H1 (cell line): ENCODE results near the gene PXDN. TPM values are rescaled to one million over a fixed set of nuclear protein-coding genes. Genes with fewer than 3 reads are reported as not detected.

Experiments used
- ATF2 ChIP-seq: IDR thresholded peaks from 2 replicates; pipeline ENCODE4 v1.6.1; 2012; ENCODE audit warnings: low read length, inconsistent platforms
- BACH1 ChIP-seq: IDR thresholded peaks from 2 replicates; pipeline ENCODE4 v1.6.1; 2012; ENCODE audit warnings: low read length, improper control_type of control experiment
- CBX5 ChIP-seq: fragments of 300-800, 300-1000 bp; sonication (generic); IDR thresholded peaks from 2 replicates; pipeline ENCODE4 v1.7.1; 2016; ENCODE audit warnings: antibody characterized with exemption, low read length, low read depth
- HDAC2 ChIP-seq, 2 experiments: fragments of 300-600 bp in 1 of 2; sonication (generic) in 1 of 2; IDR thresholded peaks; 2 replicates each; pipeline ENCODE4 v1.6.1; 2011 to 2012; ENCODE audit warnings: low read depth in 2 of 2, low read length in 2 of 2, mild to moderate bottlenecking in 2 of 2, moderate library complexity in 2 of 2, borderline replicate concordance in 1 of 2, inconsistent platforms in 1 of 2
- JUND ChIP-seq: IDR thresholded peaks from 2 replicates; pipeline ENCODE4 v1.6.1; 2011; ENCODE audit warnings: mild to moderate bottlenecking, improper control_type of control experiment, low read length
- MAFK ChIP-seq: IDR thresholded peaks from 2 replicates; pipeline ENCODE4 v1.6.1; 2012; ENCODE audit warnings: low read depth, mild to moderate bottlenecking, improper control_type of control experiment, low read length
- RFX5 ChIP-seq: IDR thresholded peaks from 2 replicates; pipeline ENCODE4 v1.6.1; 2011; ENCODE audit warnings: low read depth, low read length, improper control_type of control experiment, borderline replicate concordance
- RNF2 ChIP-seq: fragments of 200-900, 300-1000 bp; sonication (generic); IDR thresholded peaks from 2 replicates; pipeline ENCODE4 v1.7.1; 2016; ENCODE audit warnings: borderline replicate concordance, low read depth, mild to moderate bottlenecking, antibody characterized with exemption, low read length; ENCODE audit not compliant: poor library complexity, severe bottlenecking; ENCODE audit errors: missing control alignments
- TAF1 ChIP-seq: IDR thresholded peaks from 2 replicates; pipeline ENCODE4 v1.6.1; 2011; ENCODE audit warnings: mild to moderate bottlenecking, low read depth, low read length
- polyA plus RNA-seq, 7 experiments: library from polyadenylated mRNA; depleted of rRNA in 3 of 7; stranded (reverse) in 5 of 7; unstranded in 2 of 7; fragments of >200 nt in 5 of 7; fragments of 200-250 nt in 2 of 7; gene quantifications; 1 replicate in 5 of 7; 2 replicates in 1 of 7; 4 replicates in 1 of 7; pipeline versions ENCODE4 v1.2.1 to v1.2.3, GENCODE V29; 2011 to 2013; ENCODE audit warnings: missing spikeins in 2 of 7, mixed read lengths in 2 of 7
- total RNA-seq: library from RNA; stranded (reverse); fragmentation: NEBNext Ultra II Directional; extraction: Animal tissue kit (Norgen Biotek cat#: 25700); gene quantifications from 2 replicates; pipeline ENCODE4 v1.2.1, GENCODE V29; 2021
- TF ChIP-seq, protein P1 (sequence below): fragments of 300-600 bp; sonication (generic); IDR thresholded peaks from 2 replicates; pipeline ENCODE4 v1.7.1; 2012; ENCODE audit warnings: low read length, moderate library complexity, mild to moderate bottlenecking, inconsistent platforms; ENCODE audit not compliant: insufficient replicate concordance

The PXDN gene
- total and polyA plus RNA-seq, 2 of the 8 experiments (the other 6 are each of a cell fraction or from before 2014, with no cell fraction given) = 104 to 141 TPM

GRCh38 chr2:1591461-1591770, 152.9 kb downstream of the PXDN start (continued):
- TF ChIP-seq, protein P1, sequence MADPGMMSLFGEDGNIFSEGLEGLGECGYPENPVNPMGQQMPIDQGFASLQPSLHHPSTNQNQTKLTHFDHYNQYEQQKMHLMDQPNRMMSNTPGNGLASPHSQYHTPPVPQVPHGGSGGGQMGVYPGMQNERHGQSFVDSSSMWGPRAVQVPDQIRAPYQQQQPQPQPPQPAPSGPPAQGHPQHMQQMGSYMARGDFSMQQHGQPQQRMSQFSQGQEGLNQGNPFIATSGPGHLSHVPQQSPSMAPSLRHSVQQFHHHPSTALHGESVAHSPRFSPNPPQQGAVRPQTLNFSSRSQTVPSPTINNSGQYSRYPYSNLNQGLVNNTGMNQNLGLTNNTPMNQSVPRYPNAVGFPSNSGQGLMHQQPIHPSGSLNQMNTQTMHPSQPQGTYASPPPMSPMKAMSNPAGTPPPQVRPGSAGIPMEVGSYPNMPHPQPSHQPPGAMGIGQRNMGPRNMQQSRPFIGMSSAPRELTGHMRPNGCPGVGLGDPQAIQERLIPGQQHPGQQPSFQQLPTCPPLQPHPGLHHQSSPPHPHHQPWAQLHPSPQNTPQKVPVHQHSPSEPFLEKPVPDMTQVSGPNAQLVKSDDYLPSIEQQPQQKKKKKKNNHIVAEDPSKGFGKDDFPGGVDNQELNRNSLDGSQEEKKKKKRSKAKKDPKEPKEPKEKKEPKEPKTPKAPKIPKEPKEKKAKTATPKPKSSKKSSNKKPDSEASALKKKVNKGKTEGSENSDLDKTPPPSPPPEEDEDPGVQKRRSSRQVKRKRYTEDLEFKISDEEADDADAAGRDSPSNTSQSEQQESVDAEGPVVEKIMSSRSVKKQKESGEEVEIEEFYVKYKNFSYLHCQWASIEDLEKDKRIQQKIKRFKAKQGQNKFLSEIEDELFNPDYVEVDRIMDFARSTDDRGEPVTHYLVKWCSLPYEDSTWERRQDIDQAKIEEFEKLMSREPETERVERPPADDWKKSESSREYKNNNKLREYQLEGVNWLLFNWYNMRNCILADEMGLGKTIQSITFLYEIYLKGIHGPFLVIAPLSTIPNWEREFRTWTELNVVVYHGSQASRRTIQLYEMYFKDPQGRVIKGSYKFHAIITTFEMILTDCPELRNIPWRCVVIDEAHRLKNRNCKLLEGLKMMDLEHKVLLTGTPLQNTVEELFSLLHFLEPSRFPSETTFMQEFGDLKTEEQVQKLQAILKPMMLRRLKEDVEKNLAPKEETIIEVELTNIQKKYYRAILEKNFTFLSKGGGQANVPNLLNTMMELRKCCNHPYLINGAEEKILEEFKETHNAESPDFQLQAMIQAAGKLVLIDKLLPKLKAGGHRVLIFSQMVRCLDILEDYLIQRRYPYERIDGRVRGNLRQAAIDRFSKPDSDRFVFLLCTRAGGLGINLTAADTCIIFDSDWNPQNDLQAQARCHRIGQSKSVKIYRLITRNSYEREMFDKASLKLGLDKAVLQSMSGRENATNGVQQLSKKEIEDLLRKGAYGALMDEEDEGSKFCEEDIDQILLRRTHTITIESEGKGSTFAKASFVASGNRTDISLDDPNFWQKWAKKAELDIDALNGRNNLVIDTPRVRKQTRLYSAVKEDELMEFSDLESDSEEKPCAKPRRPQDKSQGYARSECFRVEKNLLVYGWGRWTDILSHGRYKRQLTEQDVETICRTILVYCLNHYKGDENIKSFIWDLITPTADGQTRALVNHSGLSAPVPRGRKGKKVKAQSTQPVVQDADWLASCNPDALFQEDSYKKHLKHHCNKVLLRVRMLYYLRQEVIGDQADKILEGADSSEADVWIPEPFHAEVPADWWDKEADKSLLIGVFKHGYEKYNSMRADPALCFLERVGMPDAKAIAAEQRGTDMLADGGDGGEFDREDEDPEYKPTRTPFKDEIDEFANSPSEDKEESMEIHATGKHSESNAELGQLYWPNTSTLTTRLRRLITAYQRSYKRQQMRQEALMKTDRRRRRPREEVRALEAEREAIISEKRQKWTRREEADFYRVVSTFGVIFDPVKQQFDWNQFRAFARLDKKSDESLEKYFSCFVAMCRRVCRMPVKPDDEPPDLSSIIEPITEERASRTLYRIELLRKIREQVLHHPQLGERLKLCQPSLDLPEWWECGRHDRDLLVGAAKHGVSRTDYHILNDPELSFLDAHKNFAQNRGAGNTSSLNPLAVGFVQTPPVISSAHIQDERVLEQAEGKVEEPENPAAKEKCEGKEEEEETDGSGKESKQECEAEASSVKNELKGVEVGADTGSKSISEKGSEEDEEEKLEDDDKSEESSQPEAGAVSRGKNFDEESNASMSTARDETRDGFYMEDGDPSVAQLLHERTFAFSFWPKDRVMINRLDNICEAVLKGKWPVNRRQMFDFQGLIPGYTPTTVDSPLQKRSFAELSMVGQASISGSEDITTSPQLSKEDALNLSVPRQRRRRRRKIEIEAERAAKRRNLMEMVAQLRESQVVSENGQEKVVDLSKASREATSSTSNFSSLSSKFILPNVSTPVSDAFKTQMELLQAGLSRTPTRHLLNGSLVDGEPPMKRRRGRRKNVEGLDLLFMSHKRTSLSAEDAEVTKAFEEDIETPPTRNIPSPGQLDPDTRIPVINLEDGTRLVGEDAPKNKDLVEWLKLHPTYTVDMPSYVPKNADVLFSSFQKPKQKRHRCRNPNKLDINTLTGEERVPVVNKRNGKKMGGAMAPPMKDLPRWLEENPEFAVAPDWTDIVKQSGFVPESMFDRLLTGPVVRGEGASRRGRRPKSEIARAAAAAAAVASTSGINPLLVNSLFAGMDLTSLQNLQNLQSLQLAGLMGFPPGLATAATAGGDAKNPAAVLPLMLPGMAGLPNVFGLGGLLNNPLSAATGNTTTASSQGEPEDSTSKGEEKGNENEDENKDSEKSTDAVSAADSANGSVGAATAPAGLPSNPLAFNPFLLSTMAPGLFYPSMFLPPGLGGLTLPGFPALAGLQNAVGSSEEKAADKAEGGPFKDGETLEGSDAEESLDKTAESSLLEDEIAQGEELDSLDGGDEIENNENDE = no peak
- TF ChIP-seq TAF1 (no peak), RNF2 (no peak), BACH1 (no peak), HDAC2 (IDR thresholded peaks at IDR 0.05; ENCODE audit: borderline replicate concordance in 1 of 2, low read depth in 2 of 2, low read length in 2 of 2) (no peak), RFX5 (no peak), MAFK (no peak), ATF2 (no peak), JUND (no peak), CBX5 (no peak)
